HepG2 (cell line): Measurements from ENCODE around the gene EMC9. TPM values are rescaled to one million over a fixed set of nuclear protein-coding genes. Genes with fewer than 3 reads are reported as not detected.
A peak's percentile ranks its signal among the peaks of the same experiment; 100 is the strongest.

Experiments
- ATAC-seq: fragments of 200-7000 bp; cut with Tn5 transposase; 3 replicates; pipeline ENCODE4 v1.9.1; 2020; ENCODE audit warnings: mild to moderate bottlenecking, moderate library complexity
- BruUV-seq: library from RNA; stranded (reverse); fragments of 400-500 nt; replicated peaks from 2 replicates; lab custom pipeline; 2021; lab: Mats Ljungman, UMichigan
- CTCF ChIA-PET: fragments of 300-600 bp; formaldehyde crosslinking; extraction: SDS; loops from one replicate; lab custom pipeline; 2021; ENCODE audit warnings: low total read pairs, inconsistent platforms, low intra/inter-chr PET ratio; lab: Yijun Ruan, JAX
- POLR2A ChIA-PET: fragments of 350-600 bp; sonication (Branson Sonifier 250); formaldehyde crosslinking; loops from one replicate; lab custom pipeline; 2020; ENCODE audit warnings: antibody characterized with exemption, inconsistent platforms; lab: Yijun Ruan, JAX
- DNase-seq: peaks from one replicate; pipeline ENCODE4 v3.0.0-alpha.2; 2015; ENCODE audit warnings: low spot score
- FAIRE-seq: peaks from 3 replicates; lab custom pipeline; 2011; peaks lifted over from hg19 to GRCh38; lab: Jason Lieb, UNC
- H2AFZ ChIP-seq: one replicate; pipeline ENCODE4 v1.6.1; 2011; ENCODE audit warnings: low read length, inconsistent platforms
- H3K27ac ChIP-seq: fragments of 300-600 bp; 3 replicates; pipeline ENCODE4 v1.8.0; 2011; ENCODE audit warnings: mixed run types, mild to moderate bottlenecking, mixed read lengths, low read length, inconsistent platforms; ENCODE audit not compliant: insufficient read depth; ENCODE audit errors: extremely low read length
- H3K27me3 ChIP-seq, 2 experiments: fragments of 200-600 bp in 1 of 2; 2 replicates in 1 of 2; 3 replicates in 1 of 2; pipeline versions ENCODE4 v1.6.0 to v1.8.0; 2011; ENCODE audit warnings: low read length in 2 of 2, mild to moderate bottlenecking in 2 of 2, moderate library complexity in 2 of 2, inconsistent platforms in 1 of 2; ENCODE audit not compliant: insufficient read depth in 2 of 2, control insufficient read depth in 1 of 2
- H3K36me3 ChIP-seq, 2 experiments: fragments of 200-600 bp in 1 of 2; replicated peaks in 1 of 2; 2 replicates in 1 of 2; 3 replicates in 1 of 2; pipeline versions ENCODE4 v1.5.1 to v1.8.0; 2011; ENCODE audit warnings: low read length in 2 of 2, inconsistent platforms in 1 of 2; ENCODE audit not compliant: insufficient read depth in 2 of 2, control insufficient read depth in 1 of 2
- H3K4me1 ChIP-seq: 2 replicates; pipeline ENCODE4 v1.5.1; 2012; ENCODE audit warnings: low read length, inconsistent platforms; ENCODE audit not compliant: insufficient read depth
- H3K4me2 ChIP-seq: 2 replicates; pipeline ENCODE4 v1.6.0; 2011; ENCODE audit warnings: low read depth, low read length, inconsistent platforms
- H3K4me3 ChIP-seq, 3 experiments: fragments of 200-600 bp in 1 of 3; sonication (generic), shearing (Covaris generic) in 1 of 3; replicated peaks in 1 of 3; 2 replicates each; pipeline ENCODE4 v1.5.1; 2011 to 2016; ENCODE audit warnings: low read length in 3 of 3, inconsistent platforms in 2 of 3, low read depth in 2 of 3, mild to moderate bottlenecking in 2 of 3, control low read depth in 1 of 3, mixed read lengths in 1 of 3; ENCODE audit not compliant: insufficient read depth in 1 of 3
- H3K79me2 ChIP-seq: one replicate; pipeline ENCODE4 v1.6.1; 2011; ENCODE audit warnings: low read length, inconsistent platforms; ENCODE audit not compliant: insufficient read depth
- H3K9ac ChIP-seq: 2 replicates; pipeline ENCODE4 v1.6.0; 2011; ENCODE audit warnings: mild to moderate bottlenecking, low read depth, low read length, inconsistent platforms; ENCODE audit not compliant: insufficient read depth
- H3K9me3 ChIP-seq: 2 replicates; pipeline ENCODE4 v1.5.1; 2012; ENCODE audit warnings: mild to moderate bottlenecking, low read length
- H4K20me1 ChIP-seq: 2 replicates; pipeline ENCODE4 v1.6.0; 2011; ENCODE audit warnings: inconsistent platforms, mild to moderate bottlenecking, low read length, moderate library complexity; ENCODE audit not compliant: insufficient read depth
- AKAP8 ChIP-seq: sonication (generic); formaldehyde crosslinking; IDR thresholded peaks from 2 replicates; pipeline ENCODE4 v1.5.1; 2020; ENCODE audit warnings: mild to moderate bottlenecking, missing genetic modification reagents
- BHLHE40 ChIP-seq: IDR thresholded peaks from 2 replicates; pipeline ENCODE4 v1.6.1; 2011; ENCODE audit warnings: low read length, improper control_type of control experiment
- FLYWCH1 ChIP-seq: sonication (generic); formaldehyde crosslinking; IDR thresholded peaks from 2 replicates; pipeline ENCODE4 v1.8.1; 2023; ENCODE audit warnings: mild to moderate bottlenecking, missing genetic modification reagents
- RBM22 ChIP-seq: fragments of 200-400 bp; formaldehyde crosslinking; optimal IDR thresholded peaks from 2 replicates; pipeline ENCODE3; 2017; ENCODE audit warnings: mild to moderate bottlenecking, low read length, moderate library complexity
- TEAD2 ChIP-seq: sonication (generic); formaldehyde crosslinking; IDR thresholded peaks from 2 replicates; pipeline ENCODE4 v1.9.0; 2021; ENCODE audit warnings: missing genetic modification reagents
- UBTF ChIP-seq: sonication (generic); formaldehyde crosslinking; IDR thresholded peaks from 2 replicates; pipeline ENCODE4 v1.4.0; 2020; ENCODE audit warnings: mild to moderate bottlenecking, missing genetic modification reagents
- ZNF225 ChIP-seq: sonication (generic); formaldehyde crosslinking; IDR thresholded peaks from 2 replicates; pipeline ENCODE4 v1.4.0; 2020; ENCODE audit warnings: mild to moderate bottlenecking, missing genetic modification reagents
- ZNF280B ChIP-seq: sonication (generic); formaldehyde crosslinking; IDR thresholded peaks from 2 replicates; pipeline ENCODE4 v1.5.0; 2020; ENCODE audit warnings: missing genetic modification reagents, mild to moderate bottlenecking, borderline replicate concordance
- ZNF501 ChIP-seq: sonication (generic); formaldehyde crosslinking; IDR thresholded peaks from 2 replicates; pipeline ENCODE4 v1.5.1; 2020; ENCODE audit warnings: mild to moderate bottlenecking, moderate library complexity, missing genetic modification reagents
- ZNF710 ChIP-seq: sonication (generic); formaldehyde crosslinking; IDR thresholded peaks from 2 replicates; pipeline ENCODE4 v1.5.0; 2020; ENCODE audit warnings: mild to moderate bottlenecking, missing genetic modification reagents, borderline replicate concordance
- WGBS: methylation state at CpG from one replicate; pipeline ENCODE4 v1.1.6; 2017; ENCODE audit warnings: low lambda C conversion rate; 5-methylcytosine and 5-hydroxymethylcytosine counted together
- in situ Hi-C: cut with HindIII; loops from 2 replicates; pipeline ENCODE4 v1.10.0; 2017; ENCODE audit warnings: low pct_unique_long_range_greater_than_20kb; ENCODE audit not compliant: extremely low pct_ligation_motif_present
- intact Hi-C: fragments of 100-400 bp; cut with micrococcal nuclease; formaldehyde crosslinking; loops from one replicate; pipeline ENCODE4 v1.10.0; 2022; ENCODE audit not compliant: unreplicated experiment
- polyA plus RNA-seq, 8 experiments: library from polyadenylated mRNA; depleted of rRNA in 3 of 8; stranded (reverse) in 7 of 8; unstranded in 1 of 8; fragments of >200 nt; fragmentation: Illumina TruSeq in 4 of 8; extraction: Trizol in 4 of 8; gene quantifications; 2 replicates each; pipeline versions ENCODE4 v1.2.1 to v1.2.3, GENCODE V29; 2011 to 2016; ENCODE audit warnings: low read depth in 4 of 8, missing spikeins in 1 of 8, mixed read lengths in 1 of 8; ENCODE audit not compliant: insufficient read depth in 1 of 8
- total RNA-seq, 5 experiments: library from RNA; depleted of rRNA; stranded (reverse); fragments of >200 nt; fragmentation: Illumina TruSeq; extraction: Trizol; gene quantifications; 2 replicates each; pipeline ENCODE4 v1.2.3, GENCODE V29; 2016; ENCODE audit warnings: low read depth in 1 of 5
- TF ChIP-seq, protein P1 (sequence below): sonication (generic); formaldehyde crosslinking; IDR thresholded peaks from 2 replicates; pipeline ENCODE4 v1.4.0; 2020; ENCODE audit warnings: missing genetic modification reagents
- TF ChIP-seq, protein P2 (sequence below): sonication (generic); formaldehyde crosslinking; IDR thresholded peaks from 2 replicates; pipeline ENCODE4; 2020; ENCODE audit warnings: missing genetic modification reagents, mild to moderate bottlenecking, borderline replicate concordance

The EMC9 gene
- total and polyA plus RNA-seq, 2 of the 13 experiments (the other 11 are each of a cell fraction or from before 2014, with no cell fraction given): 60.5 to 78.7 TPM

GRCh38 chr14:24103451-24103850, 37.9 kb downstream of the EMC9 start:
- intact Hi-C loops (no loop called here), in situ Hi-C loops (loop anchor here (25.0 kb wide), 1 partner anchor 1516 kb away; the partner anchor contains the start of genes ABHD4 and DAD1)
- FAIRE-seq (no peak), ATAC-seq (no peak), DNase-seq (no peak)
- H3K27me3 ChIP-seq: no peaks in the 10 kb centered on the region
- BruUV-seq: no TSS peak
- 97% methylated on average over 13 of the region's 13 CpGs for WGBS
- CTCF ChIA-PET: no interaction called here
- H2AFZ ChIP-seq: no peak overlapping the region
- peaks cover 34 to 50% of the 10 kb centered on the region in 2 experiments for H3K36me3 ChIP-seq
- H4K20me1 ChIP-seq: no peaks in the 10 kb centered on the region
- no peak overlapping the region for H3K27ac ChIP-seq
- H3K4me1 ChIP-seq: peaks cover 53% of the 10 kb centered on the region
- H3K79me2 ChIP-seq: peaks cover 4% of the 10 kb centered on the region
- no peaks in the 10 kb centered on the region; the same call in 1 of the 2 replicates for H3K9me3 ChIP-seq
- POLR2A ChIA-PET: interaction anchor here (0.8 to 11.8 kb wide), 8 partner anchors 8 to 97 kb away, joined by 3 to 594 read pairs (median 14); partner anchors contain the start of genes DCAF11, EMC9, IRF9 and NRL
- no peak overlapping the region for H3K9ac ChIP-seq
- no peak overlapping the region for H3K4me2 ChIP-seq
- H3K4me3 ChIP-seq: no peak overlapping the region
- TF ChIP-seq ZNF225 (CRISPR knock-in tag) (peak; percentile 52; the same call in 1 of the 2 replicates), ZNF710 (0 out of 2 replicates have a peak, but pooled peaks have one; percentile 19), TEAD2 (CRISPR knock-in tag) (no peak), BHLHE40 (no peak), AKAP8 (CRISPR knock-in tag) (0 out of 2 replicates have a peak, but pooled peaks have one; percentile 1), ZNF501 (CRISPR knock-in tag) (0 out of 2 replicates have a peak, but pooled peaks have one; percentile 7), ZNF280B (CRISPR knock-in tag) (peak; percentile 61; the same call in 1 of the 2 replicates), FLYWCH1 (CRISPR knock-in tag) (no peak), RBM22 (peak; percentile 80), UBTF (0 out of 2 replicates have a peak, but pooled peaks have one; percentile 41)
- TF ChIP-seq, protein P1, sequence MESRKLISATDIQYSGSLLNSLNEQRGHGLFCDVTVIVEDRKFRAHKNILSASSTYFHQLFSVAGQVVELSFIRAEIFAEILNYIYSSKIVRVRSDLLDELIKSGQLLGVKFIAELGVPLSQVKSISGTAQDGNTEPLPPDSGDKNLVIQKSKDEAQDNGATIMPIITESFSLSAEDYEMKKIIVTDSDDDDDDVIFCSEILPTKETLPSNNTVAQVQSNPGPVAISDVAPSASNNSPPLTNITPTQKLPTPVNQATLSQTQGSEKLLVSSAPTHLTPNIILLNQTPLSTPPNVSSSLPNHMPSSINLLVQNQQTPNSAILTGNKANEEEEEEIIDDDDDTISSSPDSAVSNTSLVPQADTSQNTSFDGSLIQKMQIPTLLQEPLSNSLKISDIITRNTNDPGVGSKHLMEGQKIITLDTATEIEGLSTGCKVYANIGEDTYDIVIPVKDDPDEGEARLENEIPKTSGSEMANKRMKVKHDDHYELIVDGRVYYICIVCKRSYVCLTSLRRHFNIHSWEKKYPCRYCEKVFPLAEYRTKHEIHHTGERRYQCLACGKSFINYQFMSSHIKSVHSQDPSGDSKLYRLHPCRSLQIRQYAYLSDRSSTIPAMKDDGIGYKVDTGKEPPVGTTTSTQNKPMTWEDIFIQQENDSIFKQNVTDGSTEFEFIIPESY (CRISPR knock-in tag): peak; percentile 22; the same call in 1 of the 2 replicates
- TF ChIP-seq, protein P2, sequence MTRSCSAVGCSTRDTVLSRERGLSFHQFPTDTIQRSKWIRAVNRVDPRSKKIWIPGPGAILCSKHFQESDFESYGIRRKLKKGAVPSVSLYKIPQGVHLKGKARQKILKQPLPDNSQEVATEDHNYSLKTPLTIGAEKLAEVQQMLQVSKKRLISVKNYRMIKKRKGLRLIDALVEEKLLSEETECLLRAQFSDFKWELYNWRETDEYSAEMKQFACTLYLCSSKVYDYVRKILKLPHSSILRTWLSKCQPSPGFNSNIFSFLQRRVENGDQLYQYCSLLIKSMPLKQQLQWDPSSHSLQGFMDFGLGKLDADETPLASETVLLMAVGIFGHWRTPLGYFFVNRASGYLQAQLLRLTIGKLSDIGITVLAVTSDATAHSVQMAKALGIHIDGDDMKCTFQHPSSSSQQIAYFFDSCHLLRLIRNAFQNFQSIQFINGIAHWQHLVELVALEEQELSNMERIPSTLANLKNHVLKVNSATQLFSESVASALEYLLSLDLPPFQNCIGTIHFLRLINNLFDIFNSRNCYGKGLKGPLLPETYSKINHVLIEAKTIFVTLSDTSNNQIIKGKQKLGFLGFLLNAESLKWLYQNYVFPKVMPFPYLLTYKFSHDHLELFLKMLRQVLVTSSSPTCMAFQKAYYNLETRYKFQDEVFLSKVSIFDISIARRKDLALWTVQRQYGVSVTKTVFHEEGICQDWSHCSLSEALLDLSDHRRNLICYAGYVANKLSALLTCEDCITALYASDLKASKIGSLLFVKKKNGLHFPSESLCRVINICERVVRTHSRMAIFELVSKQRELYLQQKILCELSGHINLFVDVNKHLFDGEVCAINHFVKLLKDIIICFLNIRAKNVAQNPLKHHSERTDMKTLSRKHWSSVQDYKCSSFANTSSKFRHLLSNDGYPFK: peak; percentile 20
